Measurements from ENCODE around the gene TMEM203.

DNA sequence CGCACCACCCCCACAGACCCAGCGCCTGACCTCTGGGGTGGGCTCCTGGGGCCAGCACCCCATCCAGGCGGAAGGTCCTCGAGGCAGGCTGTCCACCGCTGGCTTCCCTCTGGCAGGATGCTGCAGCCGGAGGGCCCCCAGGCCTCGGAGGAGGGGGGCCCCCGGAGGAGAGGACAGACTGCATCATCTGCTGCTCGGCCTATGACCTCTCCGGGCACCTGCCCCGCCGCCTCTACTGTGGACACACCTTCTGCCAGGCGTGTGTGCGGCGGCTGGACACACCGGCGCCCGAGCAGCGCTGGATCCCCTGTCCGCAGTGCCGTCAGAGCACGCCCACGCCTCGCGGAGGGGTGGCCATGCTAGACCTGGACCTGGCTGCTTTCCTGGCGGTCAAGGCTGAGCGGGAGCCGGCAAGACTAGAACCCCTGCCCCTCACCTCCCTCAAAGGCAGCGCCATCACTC, 23.1 kb upstream of the TMEM203 start:
- TF ChIP-seq, protein P1, sequence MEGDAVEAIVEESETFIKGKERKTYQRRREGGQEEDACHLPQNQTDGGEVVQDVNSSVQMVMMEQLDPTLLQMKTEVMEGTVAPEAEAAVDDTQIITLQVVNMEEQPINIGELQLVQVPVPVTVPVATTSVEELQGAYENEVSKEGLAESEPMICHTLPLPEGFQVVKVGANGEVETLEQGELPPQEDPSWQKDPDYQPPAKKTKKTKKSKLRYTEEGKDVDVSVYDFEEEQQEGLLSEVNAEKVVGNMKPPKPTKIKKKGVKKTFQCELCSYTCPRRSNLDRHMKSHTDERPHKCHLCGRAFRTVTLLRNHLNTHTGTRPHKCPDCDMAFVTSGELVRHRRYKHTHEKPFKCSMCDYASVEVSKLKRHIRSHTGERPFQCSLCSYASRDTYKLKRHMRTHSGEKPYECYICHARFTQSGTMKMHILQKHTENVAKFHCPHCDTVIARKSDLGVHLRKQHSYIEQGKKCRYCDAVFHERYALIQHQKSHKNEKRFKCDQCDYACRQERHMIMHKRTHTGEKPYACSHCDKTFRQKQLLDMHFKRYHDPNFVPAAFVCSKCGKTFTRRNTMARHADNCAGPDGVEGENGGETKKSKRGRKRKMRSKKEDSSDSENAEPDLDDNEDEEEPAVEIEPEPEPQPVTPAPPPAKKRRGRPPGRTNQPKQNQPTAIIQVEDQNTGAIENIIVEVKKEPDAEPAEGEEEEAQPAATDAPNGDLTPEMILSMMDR (conservative IDR thresholded peaks at IDR 0.05; ENCODE audit: low read depth, low read length) = no peak
- TF ChIP-seq EZH2 (IDR thresholded peaks at IDR 0.05; ENCODE audit: low read length, unreplicated experiment) = no peak

All from PC-3 (cell line).